Activated CD4-positive, alpha-beta memory T cell treated with anti-CD3 and anti-CD28 coated beads for 36 hours (primary cell): ENCODE results near the gene VTI1A. TPM values are rescaled to one million over a fixed set of nuclear protein-coding genes. Genes with fewer than 3 reads are reported as not detected.

Experiments
- CTCF ChIA-PET: fragments of 350-600 bp; sonication (Branson Sonifier 250); formaldehyde crosslinking; loops from one replicate; lab custom pipeline; 2021; ENCODE audit warnings: antibody characterized with exemption, inconsistent platforms; lab: Charles Lee
- POLR2A ChIA-PET: fragments of 350-600 bp; sonication (Branson Sonifier 250); formaldehyde crosslinking; loops from one replicate; lab custom pipeline; 2021; ENCODE audit warnings: antibody characterized with exemption; lab: Charles Lee
- DNase-seq: peaks from one replicate; pipeline ENCODE4 v3.0.0-alpha.2; 2020
- H3K27ac Mint-ChIP-seq: one replicate; pipeline ENCODE4 v1.8.0; 2021; ENCODE audit warnings: mixed read lengths
- H3K27me3 Mint-ChIP-seq: one replicate; pipeline ENCODE4 v1.8.0; 2021; ENCODE audit warnings: mixed read lengths
- H3K36me3 Mint-ChIP-seq: one replicate; pipeline ENCODE4 v1.8.0; 2021; ENCODE audit warnings: mixed read lengths
- H3K4me1 Mint-ChIP-seq: one replicate; pipeline ENCODE4 v1.8.0; 2021; ENCODE audit warnings: low read depth, mixed read lengths
- H3K4me3 Mint-ChIP-seq: one replicate; pipeline ENCODE4 v1.8.0; 2021; ENCODE audit warnings: mild to moderate bottlenecking, mixed read lengths
- H3K9me3 Mint-ChIP-seq: one replicate; pipeline ENCODE4 v1.8.0; 2021; ENCODE audit warnings: mixed read lengths
- intact Hi-C: fragments of 100-400 bp; cut with micrococcal nuclease; formaldehyde crosslinking; loops from one replicate; pipeline ENCODE4 v1.15.1; 2023
- total RNA-seq, 2 experiments: library from RNA; stranded (reverse); gene quantifications; one replicate each; pipeline ENCODE4 v1.2.3, GENCODE V29; 2021

VTI1A gene
- total RNA-seq, 2 experiments from 2014 or later: 24.3 to 24.5 TPM

- CTCF ChIA-PET: no interaction called here
- H3K36me3 Mint-ChIP-seq: peaks cover 8% of the 10 kb centered on the region
Observed at GRCh38 chr10:112744181-112745096, 297.4 kb downstream of the VTI1A start.

GRCh38 chr10:112746329-112746728 is 299.3 kb downstream of the VTI1A start:
- H3K4me1 Mint-ChIP-seq: no peaks in the 10 kb centered on the region
- intact Hi-C loops: no loop called here
- H3K27me3 Mint-ChIP-seq: no peaks in the 10 kb centered on the region
- ChIA-PET CTCF (no interaction called here), POLR2A (no interaction called here)
- H3K36me3 Mint-ChIP-seq: peaks cover 7% of the 10 kb centered on the region
- DNase-seq: no peak
- no peak overlapping the region for H3K27ac Mint-ChIP-seq
- H3K4me3 Mint-ChIP-seq: no peak overlapping the region
- H3K9me3 Mint-ChIP-seq: no peaks in the 10 kb centered on the region

More at GRCh38 chr10:112744181-112745096, 297.4 kb downstream of the VTI1A start:
- Mint-ChIP-seq H3K9me3 (no peaks in the 10 kb centered on the region), H3K4me3 (no peak overlapping the region), H3K27me3 (no peaks in the 10 kb centered on the region), H3K27ac (no peak overlapping the region), H3K4me1 (no peaks in the 10 kb centered on the region)
- POLR2A ChIA-PET: no interaction called here
- DNase-seq: no peak
- intact Hi-C loops: no loop called here

- intact Hi-C loops: no loop called here
- Mint-ChIP-seq H3K4me3 (no peak overlapping the region), H3K27ac (no peak overlapping the region), H3K9me3 (no peaks in the 10 kb centered on the region), H3K27me3 (no peaks in the 10 kb centered on the region), H3K36me3 (peaks cover 4% of the 10 kb centered on the region), H3K4me1 (no peaks in the 10 kb centered on the region)
- ChIA-PET CTCF (no interaction called here), POLR2A (no interaction called here)
- DNase-seq: no peak
Observed at GRCh38 chr10:112750427-112751167, 303.6 kb downstream of the VTI1A start.

GRCh38 chr10:112751651-112752050 is 304.6 kb downstream of the VTI1A start:
- Mint-ChIP-seq H3K27ac (no peak overlapping the region), H3K4me1 (no peaks in the 10 kb centered on the region), H3K9me3 (no peaks in the 10 kb centered on the region), H3K4me3 (no peak overlapping the region), H3K36me3 (peaks cover 4% of the 10 kb centered on the region), H3K27me3 (no peaks in the 10 kb centered on the region)
- ChIA-PET CTCF (interaction anchor here (0.8 kb wide), 1 partner anchor 28 kb away, joined by 3 read pairs; no protein-coding TSS in a partner anchor), POLR2A (no interaction called here)
- intact Hi-C loops: no loop called here
- no peak for DNase-seq

- ChIA-PET CTCF (interaction anchor here (0.8 kb wide), 1 partner anchor 28 kb away, joined by 3 read pairs; no protein-coding TSS in a partner anchor), POLR2A (no interaction called here)
- no peak overlapping the region for H3K27ac Mint-ChIP-seq
- H3K36me3 Mint-ChIP-seq: peaks cover 4% of the 10 kb centered on the region
- DNase-seq: no peak
- H3K4me3 Mint-ChIP-seq: no peak overlapping the region
- H3K27me3 Mint-ChIP-seq: no peaks in the 10 kb centered on the region
- no peaks in the 10 kb centered on the region for H3K9me3 Mint-ChIP-seq
- intact Hi-C loops: no loop called here
- no peaks in the 10 kb centered on the region for H3K4me1 Mint-ChIP-seq
Observed at GRCh38 chr10:112752288-112752687, 305.3 kb downstream of the VTI1A start.

GRCh38 chr10:112753961-112754411 is 307.0 kb downstream of the VTI1A start:
- Mint-ChIP-seq H3K27ac (no peak overlapping the region), H3K36me3 (peaks cover 4% of the 10 kb centered on the region), H3K9me3 (no peaks in the 10 kb centered on the region), H3K4me1 (no peaks in the 10 kb centered on the region), H3K4me3 (no peak overlapping the region), H3K27me3 (no peaks in the 10 kb centered on the region)
- ChIA-PET CTCF (no interaction called here), POLR2A (no interaction called here)
- no peak for DNase-seq
- intact Hi-C loops: no loop called here

- CTCF ChIA-PET: no interaction called here
- no peaks in the 10 kb centered on the region for H3K9me3 Mint-ChIP-seq
- no peak for DNase-seq
- POLR2A ChIA-PET: no interaction called here
- H3K4me3 Mint-ChIP-seq: no peak overlapping the region
- H3K27ac Mint-ChIP-seq: no peak overlapping the region
- H3K4me1 Mint-ChIP-seq: no peaks in the 10 kb centered on the region
- H3K27me3 Mint-ChIP-seq: no peaks in the 10 kb centered on the region
- peaks cover 1% of the 10 kb centered on the region for H3K36me3 Mint-ChIP-seq
- intact Hi-C loops: no loop called here
Observed at GRCh38 chr10:112755446-112756234, 308.6 kb downstream of the VTI1A start.

- no peak for DNase-seq
- intact Hi-C loops: no loop called here
- no peaks in the 10 kb centered on the region for H3K27me3 Mint-ChIP-seq
- H3K4me3 Mint-ChIP-seq: no peak overlapping the region
- ChIA-PET CTCF (no interaction called here), POLR2A (no interaction called here)
- no peaks in the 10 kb centered on the region for H3K9me3 Mint-ChIP-seq
- H3K36me3 Mint-ChIP-seq: peaks cover 1% of the 10 kb centered on the region
- H3K27ac Mint-ChIP-seq: no peak overlapping the region
- H3K4me1 Mint-ChIP-seq: no peaks in the 10 kb centered on the region
Observed at GRCh38 chr10:112756235-112756527, 309.2 kb downstream of the VTI1A start.

GRCh38 chr10:112758961-112759360 is 311.9 kb downstream of the VTI1A start:
- no peaks in the 10 kb centered on the region for H3K9me3 Mint-ChIP-seq
- intact Hi-C loops: no loop called here
- ChIA-PET CTCF (interaction anchor here (0.6 kb wide), 1 partner anchor 31 kb away, joined by 5 read pairs; no protein-coding TSS in a partner anchor), POLR2A (no interaction called here)
- no peak for DNase-seq
- no peak overlapping the region for H3K4me3 Mint-ChIP-seq
- H3K27me3 Mint-ChIP-seq: no peaks in the 10 kb centered on the region
- H3K36me3 Mint-ChIP-seq: no peaks in the 10 kb centered on the region
- H3K27ac Mint-ChIP-seq: no peak overlapping the region
- no peaks in the 10 kb centered on the region for H3K4me1 Mint-ChIP-seq

- CTCF ChIA-PET: no interaction called here
Observed at GRCh38 chr10:112759496-112759895, 312.5 kb downstream of the VTI1A start.

GRCh38 chr10:112761256-112761655 is 314.2 kb downstream of the VTI1A start:
- POLR2A ChIA-PET: no interaction called here
- CTCF ChIA-PET: no interaction called here
- H3K27me3 Mint-ChIP-seq: no peaks in the 10 kb centered on the region

More at GRCh38 chr10:112759496-112759895, 312.5 kb downstream of the VTI1A start:
- H3K4me3 Mint-ChIP-seq: no peak overlapping the region
- H3K9me3 Mint-ChIP-seq: no peaks in the 10 kb centered on the region
- H3K36me3 Mint-ChIP-seq: no peaks in the 10 kb centered on the region
- no peak overlapping the region for H3K27ac Mint-ChIP-seq
- H3K4me1 Mint-ChIP-seq: no peaks in the 10 kb centered on the region
- POLR2A ChIA-PET: no interaction called here
- DNase-seq: no peak
- intact Hi-C loops: no loop called here
- H3K27me3 Mint-ChIP-seq: no peaks in the 10 kb centered on the region

More at GRCh38 chr10:112761256-112761655, 314.2 kb downstream of the VTI1A start:
- Mint-ChIP-seq H3K9me3 (no peaks in the 10 kb centered on the region), H3K4me1 (no peaks in the 10 kb centered on the region), H3K4me3 (no peak overlapping the region), H3K36me3 (no peaks in the 10 kb centered on the region), H3K27ac (no peak overlapping the region)
- no peak for DNase-seq
- intact Hi-C loops: no loop called here
